GM12892 (cell line): ENCODE measurements around the gene RIC3.

Source experiments
- POLR2A ChIP-seq: IDR thresholded peaks from 2 replicates; pipeline ENCODE4 v1.6.1; 2011; ENCODE audit warnings: low read depth, low read length, control low read depth
- POLR2AphosphoS5 ChIP-seq: IDR thresholded peaks from 2 replicates; pipeline ENCODE4 v1.6.1; 2011; ENCODE audit warnings: low read depth, low read length, control low read depth
- TAF1 ChIP-seq: IDR thresholded peaks from 2 replicates; pipeline ENCODE4 v1.6.1; 2011; ENCODE audit warnings: low read depth, mild to moderate bottlenecking, control low read depth, low read length, borderline replicate concordance

- TF ChIP-seq TAF1 (no peak), POLR2A (no peak), POLR2AphosphoS5 (no peak)
Measured at GRCh38 chr11:8202516-8203413, 33.9 kb upstream of the RIC3 start.
